Smooth muscle cell (in vitro differentiated cells): ENCODE data around the gene EBPL. TPM values are rescaled to one million over a fixed set of nuclear protein-coding genes. Genes with fewer than 3 reads are reported as not detected.

Experiments
- DNase-seq: peaks from one replicate; lab custom pipeline; 2025; ENCODE audit not compliant: unreplicated experiment; lab: John Stamatoyannopoulos, UW
- H2AFZ ChIP-seq: fragments of 200-600 bp; sonication (generic); 2 replicates; pipeline ENCODE4 v1.6.0; 2016; ENCODE audit warnings: antibody characterized with exemption, low read depth, mild to moderate bottlenecking
- H3F3A ChIP-seq: fragments of 200-600 bp; sonication (generic); 2 replicates; pipeline ENCODE4 v1.6.0; 2017; ENCODE audit warnings: antibody characterized with exemption, low read depth
- H3K27ac ChIP-seq: fragments of 200-600 bp; sonication (generic); 2 replicates; pipeline ENCODE4 v1.5.1; 2016; ENCODE audit warnings: low read depth, mild to moderate bottlenecking
- H3K27me3 ChIP-seq: fragments of 200-600 bp; sonication (generic); 2 replicates; pipeline ENCODE4 v1.6.1; 2016; ENCODE audit warnings: low read depth, mild to moderate bottlenecking
- H3K36me3 ChIP-seq: fragments of 200-600 bp; sonication (generic); 2 replicates; pipeline ENCODE4 v1.5.1; 2016; ENCODE audit warnings: low read depth
- H3K4me1 ChIP-seq: fragments of 200-600 bp; sonication (generic); 2 replicates; pipeline ENCODE4 v1.5.1; 2016; ENCODE audit warnings: low read depth
- H3K4me2 ChIP-seq: fragments of 200-600 bp; sonication (generic); 2 replicates; pipeline ENCODE4 v1.6.0; 2016; ENCODE audit warnings: mild to moderate bottlenecking
- H3K4me3 ChIP-seq: fragments of 200-600 bp; sonication (generic); 2 replicates; pipeline ENCODE4 v1.5.1; 2016; ENCODE audit warnings: mild to moderate bottlenecking
- H3K79me2 ChIP-seq: fragments of 200-600 bp; sonication (generic); 2 replicates; pipeline ENCODE4 v1.6.0; 2016; ENCODE audit warnings: low read depth, mild to moderate bottlenecking
- H3K9ac ChIP-seq: fragments of 200-600 bp; sonication (generic); 2 replicates; pipeline ENCODE4 v1.6.0; 2016; ENCODE audit warnings: low read depth
- H3K9me3 ChIP-seq: fragments of 200-600 bp; sonication (generic); replicated peaks from 2 replicates; pipeline ENCODE4 v1.5.1; 2016; ENCODE audit warnings: low read depth
- H4K20me1 ChIP-seq: fragments of 200-600 bp; sonication (generic); 2 replicates; pipeline ENCODE4 v1.6.0; 2016; ENCODE audit warnings: low read depth
- WGBS: methylation state at CpG from one replicate; pipeline ENCODE4 v1.1.7; 2016; ENCODE audit warnings: low lambda C conversion rate; 5-methylcytosine and 5-hydroxymethylcytosine counted together
- polyA plus RNA-seq: library from polyadenylated mRNA; unstranded; fragments of >200 nt; fragmentation: Nextera tagmentation; extraction: Ambion mirVana; gene quantifications from 2 replicates; pipeline ENCODE4 v1.2.1, GENCODE V29; 2016
- total RNA-seq: library from RNA; depleted of rRNA; stranded (reverse); fragments of >200 nt; gene quantifications from 2 replicates; pipeline ENCODE4 v1.2.3, GENCODE V29; 2014
- TF ChIP-seq, protein P1 (sequence below): fragments of 200-600 bp; sonication (generic); IDR thresholded peaks from 2 replicates; pipeline ENCODE4 v1.5.1; 2017; ENCODE audit warnings: borderline replicate concordance, mild to moderate bottlenecking, antibody characterized with exemption; ENCODE audit not compliant: insufficient read depth, poor library complexity, severe bottlenecking

The EBPL gene
- total and polyA plus RNA-seq, 2 experiments from 2014 or later, result 86.5 to 108 TPM

DNA sequence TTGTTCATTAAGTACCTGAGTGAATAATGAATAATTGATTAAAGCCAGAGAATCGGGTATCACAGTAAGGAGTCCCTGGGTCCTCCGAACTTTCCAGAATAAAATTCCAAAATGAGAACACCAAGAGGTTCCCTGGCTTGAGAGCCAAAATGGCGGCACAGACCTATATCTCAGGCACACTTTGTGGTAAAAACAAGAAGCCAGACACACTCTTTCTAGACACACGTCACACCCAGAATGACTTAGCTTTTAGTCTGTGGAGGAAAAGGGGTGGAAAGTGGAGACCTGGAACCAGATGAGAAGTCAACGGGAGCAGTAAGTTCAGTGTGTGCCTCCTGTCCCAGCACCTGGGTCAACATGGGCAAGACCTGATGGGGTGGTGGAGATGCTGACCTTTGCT is 54.6 kb downstream of the EBPL start:
- no peaks in the 10 kb centered on the region for H3K27me3 ChIP-seq
- WGBS, result 95% methylated on average over 5 of the region's 5 CpGs
- H3K9ac ChIP-seq, result no peak overlapping the region
- no peak overlapping the region for H3K27ac ChIP-seq
- no peak for DNase-seq
- H3K4me3 ChIP-seq, result no peak overlapping the region
- no peaks in the 10 kb centered on the region for H3K36me3 ChIP-seq
- no peaks in the 10 kb centered on the region for H3F3A ChIP-seq
- H2AFZ ChIP-seq, result no peak overlapping the region
- H3K4me1 ChIP-seq, result peaks cover 4% of the 10 kb centered on the region
- no peaks in the 10 kb centered on the region for H4K20me1 ChIP-seq
- no peaks in the 10 kb centered on the region for H3K79me2 ChIP-seq
- H3K9me3 ChIP-seq, result no peaks in the 10 kb centered on the region
- TF ChIP-seq, protein P1, sequence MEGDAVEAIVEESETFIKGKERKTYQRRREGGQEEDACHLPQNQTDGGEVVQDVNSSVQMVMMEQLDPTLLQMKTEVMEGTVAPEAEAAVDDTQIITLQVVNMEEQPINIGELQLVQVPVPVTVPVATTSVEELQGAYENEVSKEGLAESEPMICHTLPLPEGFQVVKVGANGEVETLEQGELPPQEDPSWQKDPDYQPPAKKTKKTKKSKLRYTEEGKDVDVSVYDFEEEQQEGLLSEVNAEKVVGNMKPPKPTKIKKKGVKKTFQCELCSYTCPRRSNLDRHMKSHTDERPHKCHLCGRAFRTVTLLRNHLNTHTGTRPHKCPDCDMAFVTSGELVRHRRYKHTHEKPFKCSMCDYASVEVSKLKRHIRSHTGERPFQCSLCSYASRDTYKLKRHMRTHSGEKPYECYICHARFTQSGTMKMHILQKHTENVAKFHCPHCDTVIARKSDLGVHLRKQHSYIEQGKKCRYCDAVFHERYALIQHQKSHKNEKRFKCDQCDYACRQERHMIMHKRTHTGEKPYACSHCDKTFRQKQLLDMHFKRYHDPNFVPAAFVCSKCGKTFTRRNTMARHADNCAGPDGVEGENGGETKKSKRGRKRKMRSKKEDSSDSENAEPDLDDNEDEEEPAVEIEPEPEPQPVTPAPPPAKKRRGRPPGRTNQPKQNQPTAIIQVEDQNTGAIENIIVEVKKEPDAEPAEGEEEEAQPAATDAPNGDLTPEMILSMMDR, result no peak
- H3K4me2 ChIP-seq, result no peak overlapping the region

DNA sequence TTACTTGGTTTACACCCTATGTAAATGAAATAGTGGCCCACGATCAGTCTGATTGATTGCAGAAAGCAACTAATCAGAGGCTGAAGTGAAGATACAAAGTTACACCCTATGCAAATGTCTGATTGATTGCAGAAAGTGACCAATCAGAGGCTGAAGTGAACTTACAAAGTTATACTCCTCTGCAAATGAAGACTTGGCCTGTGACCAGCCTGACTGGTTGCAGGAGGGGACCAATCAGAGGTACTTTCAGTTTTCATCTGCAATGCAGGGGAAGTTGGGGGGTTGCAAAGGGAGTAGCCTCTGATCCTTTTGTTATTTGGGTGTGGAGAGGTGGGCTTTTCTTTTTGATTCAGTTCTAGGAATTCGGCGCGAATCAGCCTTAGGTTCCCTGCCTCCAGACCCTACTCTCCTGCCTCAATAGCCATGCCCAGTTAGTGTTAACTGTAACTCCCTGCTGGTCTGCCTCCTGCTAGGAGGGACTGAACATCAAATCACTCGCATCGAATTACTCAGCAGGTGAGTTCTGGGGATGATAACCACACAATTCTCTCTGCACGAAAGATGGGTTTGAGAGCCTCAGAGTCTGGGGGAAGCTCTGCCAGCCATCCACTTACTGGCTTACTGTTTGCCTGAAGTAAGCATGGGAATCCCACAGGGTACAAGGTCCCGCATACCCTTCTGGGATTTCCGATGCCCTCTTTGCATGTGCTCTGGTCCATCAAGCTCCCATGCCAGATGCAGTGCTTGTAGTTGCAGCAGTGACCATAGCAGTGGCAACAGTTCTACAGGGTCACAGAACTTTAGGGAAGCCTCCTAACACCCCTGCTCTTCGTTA is 55.5 kb downstream of the EBPL start:
- H2AFZ ChIP-seq, result no peak overlapping the region
- H3F3A ChIP-seq, result no peaks in the 10 kb centered on the region
- H3K36me3 ChIP-seq, result no peaks in the 10 kb centered on the region
- no peaks in the 10 kb centered on the region for H3K9me3 ChIP-seq
- H3K4me1 ChIP-seq, result peaks cover 4% of the 10 kb centered on the region
- no peaks in the 10 kb centered on the region for H3K27me3 ChIP-seq
- H3K4me2 ChIP-seq, result no peak overlapping the region
- no peak overlapping the region for H3K9ac ChIP-seq
- H4K20me1 ChIP-seq, result no peaks in the 10 kb centered on the region
- WGBS, result 76% methylated on average over 10 of the region's 10 CpGs
- no peak overlapping the region for H3K4me3 ChIP-seq
- no peaks in the 10 kb centered on the region for H3K79me2 ChIP-seq
- TF ChIP-seq, protein P1, result no peak
- no peak for DNase-seq
- no peak overlapping the region for H3K27ac ChIP-seq

DNA sequence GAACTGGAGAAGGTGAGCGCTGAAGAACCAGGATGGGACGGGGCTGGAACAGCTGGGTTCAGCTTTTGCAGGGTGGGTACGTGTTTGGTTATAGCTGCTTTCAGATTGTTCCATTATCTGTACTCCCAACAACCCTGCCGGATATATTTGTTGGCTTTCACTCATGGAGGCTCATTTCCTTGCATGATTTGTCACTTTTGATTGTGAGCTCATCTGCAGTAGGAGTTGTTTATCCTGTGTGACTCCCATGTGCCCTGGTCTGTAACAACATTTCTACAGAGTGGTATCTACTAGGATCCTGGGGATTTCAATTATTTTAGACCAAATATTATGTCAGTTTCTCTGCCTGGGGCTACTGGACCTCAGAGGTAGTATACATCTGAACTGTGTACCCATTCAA is 57.6 kb downstream of the EBPL start:
- H3F3A ChIP-seq, result no peaks in the 10 kb centered on the region
- H4K20me1 ChIP-seq, result no peaks in the 10 kb centered on the region
- no peak overlapping the region for H2AFZ ChIP-seq
- H3K4me2 ChIP-seq, result no peak overlapping the region
- no peak overlapping the region for H3K27ac ChIP-seq
- H3K27me3 ChIP-seq, result no peaks in the 10 kb centered on the region
- H3K4me3 ChIP-seq, result no peak overlapping the region
- no peak for DNase-seq
- no peaks in the 10 kb centered on the region for H3K79me2 ChIP-seq
- no peak overlapping the region for H3K9ac ChIP-seq
- TF ChIP-seq, protein P1, result no peak
- no peaks in the 10 kb centered on the region for H3K9me3 ChIP-seq
- H3K4me1 ChIP-seq, result peaks cover 4% of the 10 kb centered on the region
- H3K36me3 ChIP-seq, result no peaks in the 10 kb centered on the region
- 81% methylated on average over 4 of the region's 4 CpGs for WGBS

DNA sequence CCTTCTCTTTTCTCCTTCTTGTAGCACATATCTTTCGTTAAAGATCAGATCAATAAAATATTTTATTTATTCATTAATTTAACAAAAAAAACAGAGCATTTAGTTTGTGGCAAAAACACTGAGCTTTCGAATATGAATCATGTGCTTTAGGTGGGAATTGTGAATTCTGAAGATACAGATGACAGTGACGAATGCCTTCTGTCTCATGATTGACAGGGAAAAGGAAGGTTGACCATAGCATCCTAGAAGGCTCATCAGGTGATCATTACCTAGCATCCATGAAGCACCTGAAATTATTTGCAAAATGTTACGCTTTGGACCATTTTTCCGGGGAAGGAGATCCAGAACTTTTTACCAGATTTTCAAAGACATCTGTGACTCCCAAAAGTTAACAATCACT is 59.1 kb downstream of the EBPL start:
- H3K27ac ChIP-seq, result no peak overlapping the region
- H3K79me2 ChIP-seq, result no peaks in the 10 kb centered on the region
- H3K4me3 ChIP-seq, result no peak overlapping the region
- peaks cover 9% of the 10 kb centered on the region for H3K4me1 ChIP-seq
- H3K9ac ChIP-seq, result no peak overlapping the region
- WGBS, result 94% methylated on average over 5 of the region's 5 CpGs
- no peak overlapping the region for H2AFZ ChIP-seq
- no peak for DNase-seq
- no peaks in the 10 kb centered on the region for H3F3A ChIP-seq
- H3K36me3 ChIP-seq, result no peaks in the 10 kb centered on the region
- no peaks in the 10 kb centered on the region for H3K9me3 ChIP-seq
- no peak overlapping the region for H3K4me2 ChIP-seq
- no peaks in the 10 kb centered on the region for H4K20me1 ChIP-seq
- H3K27me3 ChIP-seq, result no peaks in the 10 kb centered on the region
- TF ChIP-seq, protein P1, result no peak
